Suprapubic skin (tissue), 4 donors: ENCODE data around the gene C4BPB. TPM values are rescaled to one million over a fixed set of nuclear protein-coding genes. Genes with fewer than 3 reads are reported as not detected.

ENCODE experiments used
- DNase-seq, 2 donors: peaks; one replicate each; pipeline ENCODE4 v3.0.0-alpha.2; 2019; ENCODE audit warnings: low spot score in 2 of 2
- H3K27ac ChIP-seq: fragments of 200-600 bp; sonication (generic); one replicate; pipeline ENCODE4 v1.5.1; 2019
- H3K27me3 ChIP-seq: fragments of 200-600 bp; sonication (generic); one replicate; pipeline ENCODE4 v1.5.1; 2019
- H3K36me3 ChIP-seq: fragments of 200-600 bp; sonication (generic); one replicate; pipeline ENCODE4 v1.5.1; 2019
- H3K4me1 ChIP-seq: fragments of 200-600 bp; sonication (generic); one replicate; pipeline ENCODE4 v1.5.1; 2019
- H3K4me3 ChIP-seq: fragments of 200-600 bp; sonication (generic); one replicate; pipeline ENCODE4 v1.5.1; 2019; ENCODE audit warnings: mild to moderate bottlenecking
- H3K9me3 ChIP-seq: fragments of 200-600 bp; sonication (generic); one replicate; pipeline ENCODE4 v1.5.1; 2019
- CTCF ChIP-seq, 2 donors: fragments of 200-600 bp in 1 of 2; fragments of 450-650 bp in 1 of 2; sonication (generic) in 1 of 2; IDR thresholded peaks; one replicate each; pipeline ENCODE4 v1.5.1; 2016 to 2019; ENCODE audit warnings: antibody characterized with exemption in 2 of 2, mild to moderate bottlenecking in 1 of 2, moderate library complexity in 1 of 2
- EP300 ChIP-seq: sonication (generic); formaldehyde crosslinking; IDR thresholded peaks from one replicate; pipeline ENCODE4 v1.6.1; 2017; ENCODE audit warnings: antibody characterized with exemption
- POLR2A ChIP-seq, 2 donors: fragments of 450-650 bp; IDR thresholded peaks; one replicate each; pipeline ENCODE4 v1.6.1; 2017; ENCODE audit warnings: antibody characterized with exemption in 2 of 2, mild to moderate bottlenecking in 2 of 2, moderate library complexity in 2 of 2
- POLR2AphosphoS5 ChIP-seq, 3 donors: sonication (generic); formaldehyde crosslinking; IDR thresholded peaks; one replicate each; pipeline ENCODE4 v1.6.1; 2017; ENCODE audit warnings: antibody characterized with exemption in 3 of 3
- WGBS: methylation state at CpG from one replicate; pipeline ENCODE4 v1.1.5; 2018; 5-methylcytosine and 5-hydroxymethylcytosine counted together
- total RNA-seq, 4 donors: library from RNA; depleted of rRNA; stranded (reverse); fragments of >200 nt; gene quantifications; one replicate each; pipeline ENCODE4 v1.1.0, GENCODE V29; 2016

The C4BPB gene
- total RNA-seq, 4 donors from 2014 or later: 1.5 TPM; not detected in 3

GRCh38 chr1:207050480-207051190 is 38.0 kb upstream of the C4BPB start:
- H3K27me3 ChIP-seq: no peaks in the 10 kb centered on the region
- H3K36me3 ChIP-seq: peaks cover 19% of the 10 kb centered on the region
- H3K4me1 ChIP-seq: peaks cover 70% of the 10 kb centered on the region
- peak overlapping the region; percentile 80 for H3K27ac ChIP-seq
- H3K4me3 ChIP-seq: peak overlapping the region; percentile 74
- peak; percentile 95 to 96 for DNase-seq
- under 1% methylated on average over 44 of the region's 47 CpGs for WGBS
- H3K9me3 ChIP-seq: no peaks in the 10 kb centered on the region
- TF ChIP-seq CTCF (IDR thresholded peaks at IDR 0.05): no peak
- TF ChIP-seq POLR2A (IDR thresholded peaks at IDR 0.05): peak in 1 of 2 donors; percentile 49
- TF ChIP-seq EP300: no peak
- TF ChIP-seq POLR2AphosphoS5 (IDR thresholded peaks at IDR 0.05): peak in 1 of 3 donors; percentile 45

GRCh38 chr1:207051191-207051943 is 37.3 kb upstream of the C4BPB start, which contains the start of gene YOD1:
Gene YOD1, minus strand, starts transcription at chr1:207051208. Its CDS starts 178 bp downstream, at chr1:207051030.
- 37% methylated on average over 15 of the region's 15 CpGs for WGBS
- Histone ChIP-seq H3K4me3 (peak within 1 kb of the TSS; percentile 74), H3K9me3 (no peaks in the 10 kb centered on the region), H3K36me3 (peaks cover 19% of the 10 kb centered on the region), H3K4me1 (peaks cover 64% of the 10 kb centered on the region), H3K27me3 (no peaks in the 10 kb centered on the region), H3K27ac (peak within 1 kb of the TSS; percentile 80)
- no peak for TF ChIP-seq POLR2A (IDR thresholded peaks at IDR 0.05)
- no peak for TF ChIP-seq EP300
- TF ChIP-seq CTCF (IDR thresholded peaks at IDR 0.05): no peak
- no peak for TF ChIP-seq POLR2AphosphoS5 (IDR thresholded peaks at IDR 0.05)
- no peak for DNase-seq

- Histone ChIP-seq H3K27me3 (no peaks in the 10 kb centered on the region), H3K36me3 (peaks cover 13% of the 10 kb centered on the region), H3K4me1 (peaks cover 48% of the 10 kb centered on the region), H3K9me3 (no peaks in the 10 kb centered on the region), H3K4me3 (peak within 1 kb of the TSS; percentile 67), H3K27ac (peak within 1 kb of the TSS; percentile 89)
- 4% methylated on average over 42 of the region's 56 CpGs for WGBS
- peak; percentile 98 to 99 for DNase-seq
- TF ChIP-seq EP300 (no peak), CTCF (IDR thresholded peaks at IDR 0.05) (peak in 1 of 2 donors; percentile 30), POLR2A (IDR thresholded peaks at IDR 0.05) (peak in 1 of 2 donors; percentile 65), POLR2AphosphoS5 (IDR thresholded peaks at IDR 0.05) (peak in 2 of 3 donors; percentile 8 to 64)
Observed at GRCh38 chr1:207052911-207053769, 35.5 kb upstream of the C4BPB start, which contains the start of gene PFKFB2. Gene PFKFB2, plus strand, starts transcription at chr1:207053275. Its CDS starts 1,443 bp downstream, at chr1:207054718.

GRCh38 chr1:207054491-207054890 is 34.2 kb upstream of the C4BPB start:
- Histone ChIP-seq H3K27me3 (no peaks in the 10 kb centered on the region), H3K36me3 (no peaks in the 10 kb centered on the region), H3K27ac (peak overlapping the region; percentile 16), H3K4me3 (no peak overlapping the region), H3K4me1 (peaks cover 37% of the 10 kb centered on the region), H3K9me3 (no peaks in the 10 kb centered on the region)
- 32% methylated on average over 2 of the region's 2 CpGs for WGBS
- no peak for DNase-seq
- no peak for TF ChIP-seq POLR2A (IDR thresholded peaks at IDR 0.05)
- TF ChIP-seq POLR2AphosphoS5 (IDR thresholded peaks at IDR 0.05): no peak
- TF ChIP-seq CTCF (IDR thresholded peaks at IDR 0.05): no peak
- TF ChIP-seq EP300: no peak
